Astrocyte of the hippocampus (primary cell): ENCODE measurements around the gene C16orf82.

Source experiments
- DNase-seq: peaks from one replicate; pipeline ENCODE4 v3.0.0; 2011; ENCODE audit warnings: low read depth, low spot score

C16orf82 gene

DNA sequence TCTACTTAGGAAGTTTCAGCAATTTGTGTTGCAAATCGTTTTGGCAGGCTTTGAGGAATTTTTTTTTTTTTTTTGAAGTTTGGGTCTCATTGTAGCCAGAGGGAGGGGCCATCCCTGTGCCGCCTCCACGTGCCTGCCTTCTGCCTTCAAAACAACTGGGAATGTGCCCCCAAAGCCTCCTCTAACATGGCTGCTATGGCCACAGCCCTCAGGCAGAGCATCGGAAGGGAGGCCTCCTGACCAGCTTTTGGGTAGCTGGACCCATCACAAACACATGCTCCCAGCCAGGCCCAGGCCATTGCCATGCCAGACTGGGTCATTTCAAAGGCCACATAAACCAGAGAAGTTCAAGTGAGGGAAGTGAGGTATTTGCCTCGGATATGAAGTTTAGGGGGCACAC is 21.5 kb downstream of the C16orf82 start:
- DNase-seq, result no peak

DNA sequence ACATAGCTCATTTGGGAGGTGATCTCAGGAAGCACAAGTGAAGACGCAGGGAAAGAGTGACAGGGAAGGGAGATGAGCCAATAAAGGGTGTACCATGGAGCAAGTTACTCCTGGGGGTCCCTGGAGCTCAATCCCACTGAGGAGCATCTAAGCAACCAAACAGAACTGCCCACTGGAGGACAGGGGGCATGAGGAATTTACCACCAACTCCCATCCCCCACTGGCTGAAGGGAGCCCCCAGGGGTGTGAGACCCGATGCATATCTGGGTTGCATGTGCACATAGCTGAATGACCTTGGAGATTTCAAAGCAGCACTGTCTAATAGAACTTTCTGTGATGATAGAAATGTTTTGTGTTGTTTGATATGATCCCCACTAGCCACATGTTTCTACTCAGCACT is 29.6 kb downstream of the C16orf82 start:
- no peak for DNase-seq

DNA sequence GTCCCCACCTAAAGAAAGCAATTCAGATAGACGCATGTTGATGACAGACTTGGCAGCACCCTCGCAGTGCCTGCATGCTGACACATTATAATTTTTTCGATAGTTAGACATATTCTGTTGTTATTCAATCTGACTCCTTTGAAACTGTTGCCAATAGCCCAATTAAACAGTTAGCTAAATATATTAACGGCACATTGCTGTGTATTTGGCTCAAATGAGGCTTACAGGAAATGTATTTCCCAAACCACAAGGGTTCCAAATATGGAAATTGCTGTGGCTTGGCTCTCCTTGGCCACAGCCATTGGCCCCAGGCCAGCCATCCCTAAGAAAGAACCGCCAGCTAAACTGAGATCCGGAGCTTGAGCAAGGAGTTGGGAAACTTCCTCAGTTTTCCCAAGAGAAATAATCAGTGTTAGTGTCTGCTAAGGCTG is 31.1 kb downstream of the C16orf82 start:
- DNase-seq, result peak; percentile 75

DNA sequence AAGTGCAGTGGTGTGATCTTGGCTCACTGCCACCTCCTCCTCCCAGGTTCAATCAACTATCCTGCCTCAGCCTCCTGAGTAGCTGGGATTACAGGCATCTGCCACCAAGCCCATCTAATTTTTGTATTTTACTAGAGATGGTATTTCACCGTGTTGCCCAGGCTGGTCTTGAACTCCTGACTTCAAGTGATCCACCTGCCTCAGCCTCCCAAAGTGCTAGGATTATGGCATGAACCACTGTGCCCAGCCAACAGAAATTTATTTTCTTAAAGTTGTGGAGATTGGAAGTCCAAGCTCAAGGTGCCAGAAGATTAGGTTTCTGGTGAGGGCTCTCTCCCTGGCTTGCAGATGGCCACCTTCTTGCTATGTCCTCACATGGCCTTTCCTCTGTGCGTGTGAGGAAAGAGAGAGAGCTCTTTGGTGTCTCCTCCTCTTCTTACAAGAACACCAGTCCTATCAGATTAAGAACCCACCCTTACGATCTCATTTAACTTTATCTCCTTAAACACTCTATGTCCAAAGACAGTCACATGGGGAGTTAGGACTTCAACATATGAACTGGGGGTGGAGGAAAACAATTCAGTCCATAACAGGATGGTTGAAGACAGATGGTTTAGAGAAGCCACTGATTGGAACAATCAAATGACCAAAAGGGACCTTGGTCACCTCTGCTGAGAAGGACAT is 31.8 kb downstream of the C16orf82 start:
- DNase-seq, result no peak

DNA sequence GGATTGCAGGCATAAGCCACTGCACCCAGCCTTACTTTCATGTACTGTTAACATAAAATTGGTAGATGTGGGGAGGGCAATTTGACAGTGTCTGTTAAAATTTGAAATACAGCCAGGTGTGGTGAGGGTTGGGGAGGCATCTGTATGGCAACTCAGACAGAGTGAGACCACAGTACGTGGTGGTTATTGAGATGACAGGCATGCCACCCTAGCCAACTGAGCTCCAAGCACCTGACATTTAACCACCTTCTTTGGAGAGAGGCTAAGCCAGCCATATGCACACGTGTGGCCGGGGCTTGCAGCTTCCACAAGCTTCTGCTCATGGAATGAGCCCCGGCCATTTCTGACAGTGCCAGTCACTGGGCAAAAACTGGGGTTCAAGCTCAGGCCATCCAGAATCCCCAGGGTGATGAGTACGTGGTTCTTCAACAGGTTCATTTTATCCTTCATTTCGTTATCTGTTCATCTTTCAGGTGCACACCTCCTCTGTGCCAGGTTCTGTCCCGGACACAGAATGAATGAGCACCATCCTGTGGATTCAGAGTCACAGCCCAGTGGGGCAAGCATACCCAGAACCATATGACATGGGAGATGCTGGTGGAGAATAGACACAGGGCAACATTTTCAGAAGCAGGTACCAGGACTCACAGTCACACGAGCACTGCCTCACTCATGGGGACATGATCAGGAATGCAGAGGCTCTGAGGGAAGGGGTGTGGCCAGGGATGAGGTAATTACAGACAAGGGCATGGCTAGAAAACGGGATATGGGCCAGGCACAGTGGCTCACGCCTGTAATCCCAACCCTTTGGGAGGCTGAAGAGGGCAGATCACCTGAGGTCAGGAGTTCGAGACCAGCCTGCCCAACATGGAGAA is 36.2 kb downstream of the C16orf82 start:
- DNase-seq, result no peak

DNA sequence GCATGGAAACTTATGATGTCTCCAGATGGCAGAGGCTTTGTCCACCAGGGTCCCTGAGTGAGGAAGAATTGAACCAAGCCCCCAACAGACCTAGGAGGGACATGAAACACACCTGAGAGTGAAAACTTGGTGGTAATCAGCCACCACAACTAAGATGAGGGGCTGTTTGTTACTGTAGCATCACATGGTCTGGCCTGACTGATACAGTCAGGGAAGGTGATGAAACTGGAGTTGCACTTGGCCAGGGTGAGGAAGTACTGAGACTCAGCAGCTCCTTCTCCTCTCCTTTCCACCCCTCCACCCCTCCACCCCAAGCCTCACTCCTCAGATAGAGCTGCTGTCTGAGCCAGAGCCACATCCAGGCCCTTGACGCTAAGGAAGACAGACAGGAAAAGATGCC is 37.2 kb downstream of the C16orf82 start:
- no peak for DNase-seq

GRCh38 chr16:27106305-27106704 is 39.6 kb downstream of the C16orf82 start:
- no peak for DNase-seq

DNA sequence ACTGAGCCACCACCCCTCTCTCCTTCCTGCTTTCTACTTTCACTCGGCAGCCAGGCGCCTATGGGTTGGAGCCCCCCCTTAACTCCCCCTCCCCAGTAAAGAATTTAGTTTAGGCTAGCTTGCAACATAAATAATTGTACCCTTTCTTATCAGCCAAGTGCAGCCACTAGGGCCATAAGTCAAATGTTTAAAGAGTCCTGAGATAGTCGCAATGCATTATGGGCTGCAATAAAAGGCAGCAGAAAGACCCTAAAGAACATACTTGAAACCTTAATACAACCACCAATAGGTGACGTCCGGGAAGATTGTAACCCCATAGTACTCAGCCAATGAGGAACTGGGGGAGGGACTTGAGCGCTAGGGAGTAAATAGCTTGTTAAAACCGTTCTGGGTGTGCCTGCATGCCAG is 40.5 kb downstream of the C16orf82 start:
- no peak for DNase-seq

- no peak for DNase-seq
Measured at GRCh38 chr16:27108051-27108770, 41.5 kb downstream of the C16orf82 start.

GRCh38 chr16:27108826-27109665 is 42.3 kb downstream of the C16orf82 start:
- no peak for DNase-seq

- DNase-seq, result peak; percentile 89
Measured at GRCh38 chr16:27109666-27110523, 43.2 kb downstream of the C16orf82 start.

DNA sequence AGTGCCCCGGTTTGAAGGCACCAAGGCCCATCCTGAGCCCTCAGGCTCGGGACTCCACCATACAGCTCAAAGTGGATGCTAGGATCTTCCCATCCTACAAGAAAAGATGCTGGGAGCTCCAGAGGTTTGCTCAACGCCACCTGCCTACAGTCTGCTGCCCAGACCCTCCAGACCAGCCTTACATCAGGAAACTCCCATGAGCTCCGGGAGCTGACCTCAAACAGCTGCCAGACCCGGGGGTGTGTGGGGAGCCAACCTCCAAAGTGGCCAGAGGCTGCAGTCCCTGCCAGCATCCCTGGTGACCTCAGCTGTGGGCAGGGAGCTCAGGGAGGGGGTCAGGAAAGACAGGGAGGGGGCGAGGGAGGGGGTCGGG is 43.8 kb downstream of the C16orf82 start:
- DNase-seq, result no peak

DNA sequence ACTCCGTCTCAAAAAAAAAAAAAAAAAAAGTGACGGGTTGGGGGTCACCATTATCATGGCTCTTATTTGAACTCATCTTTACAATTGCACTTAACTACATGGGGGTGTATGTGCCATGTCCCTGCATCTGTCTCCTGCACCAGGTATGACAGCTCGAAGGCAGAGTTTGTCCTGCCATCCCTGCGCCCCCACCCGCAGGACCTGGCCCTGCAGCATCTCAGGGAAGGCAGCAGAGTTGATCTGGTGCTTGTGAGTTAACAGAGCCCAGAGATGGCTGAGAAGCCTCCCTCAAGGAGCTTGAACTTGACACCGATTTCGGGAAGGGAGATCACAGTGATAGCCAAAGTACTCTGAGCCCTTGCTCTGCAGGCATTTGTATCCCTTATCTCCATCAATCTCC is 44.8 kb downstream of the C16orf82 start:
- no peak for DNase-seq

DNA sequence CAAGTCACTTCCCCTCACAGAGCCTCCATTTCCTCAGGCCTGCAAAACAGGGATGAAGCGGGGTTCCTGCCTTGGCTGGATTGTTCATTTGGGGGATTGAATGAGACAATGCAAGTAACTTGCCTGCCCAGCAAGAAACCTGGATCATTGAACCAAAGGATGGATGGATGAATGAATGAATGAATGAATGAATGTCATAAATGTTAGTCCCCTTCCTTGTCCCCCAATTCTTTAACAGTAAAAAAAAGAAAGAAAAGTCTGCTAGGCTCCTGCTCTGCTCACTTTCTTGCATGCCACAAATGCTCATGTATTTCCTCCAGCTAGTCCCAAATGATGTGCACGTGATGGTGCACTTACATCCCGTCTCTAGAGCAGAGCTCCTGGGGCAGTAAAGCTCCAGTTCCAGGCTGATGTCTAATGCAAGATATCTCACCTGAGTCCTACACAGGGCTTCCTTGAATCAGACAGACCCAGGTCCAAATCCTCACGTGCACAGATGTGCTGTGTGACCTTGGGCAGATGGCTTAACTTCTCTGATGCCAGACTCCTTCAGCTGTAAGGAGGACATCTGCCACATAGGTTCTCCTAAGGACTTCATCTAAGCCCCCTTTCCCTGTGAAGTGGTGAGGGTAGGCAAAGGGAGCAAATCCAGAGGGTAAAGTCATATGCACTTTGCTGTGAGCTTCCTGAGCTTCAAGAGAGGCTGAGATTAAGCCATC is 45.5 kb downstream of the C16orf82 start:
- DNase-seq, result no peak

DNA sequence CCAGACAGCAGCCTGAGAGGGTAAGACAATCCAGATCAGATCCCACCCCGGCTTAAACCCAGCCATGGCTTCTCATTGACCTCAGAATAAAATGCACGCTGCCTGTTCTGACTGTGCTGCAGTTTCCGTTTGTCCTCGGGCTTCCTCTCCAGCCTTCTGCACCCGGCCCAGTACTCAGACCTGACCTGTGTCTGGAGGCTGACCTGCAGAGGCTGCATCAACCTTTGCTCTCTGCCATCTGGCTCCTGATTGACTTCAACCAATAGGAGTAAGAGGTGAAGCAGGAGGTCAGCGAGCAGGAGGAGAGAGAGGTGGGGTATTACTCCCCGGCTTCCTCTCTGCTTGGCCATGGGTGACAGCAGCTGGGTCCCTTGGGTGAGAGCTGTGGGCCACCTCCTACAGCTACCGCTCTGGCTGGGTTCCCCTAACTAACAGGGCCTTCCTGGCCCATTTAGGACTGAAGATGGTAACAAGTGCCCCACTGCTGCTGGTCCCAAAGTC is 46.7 kb downstream of the C16orf82 start:
- DNase-seq, result no peak

DNA sequence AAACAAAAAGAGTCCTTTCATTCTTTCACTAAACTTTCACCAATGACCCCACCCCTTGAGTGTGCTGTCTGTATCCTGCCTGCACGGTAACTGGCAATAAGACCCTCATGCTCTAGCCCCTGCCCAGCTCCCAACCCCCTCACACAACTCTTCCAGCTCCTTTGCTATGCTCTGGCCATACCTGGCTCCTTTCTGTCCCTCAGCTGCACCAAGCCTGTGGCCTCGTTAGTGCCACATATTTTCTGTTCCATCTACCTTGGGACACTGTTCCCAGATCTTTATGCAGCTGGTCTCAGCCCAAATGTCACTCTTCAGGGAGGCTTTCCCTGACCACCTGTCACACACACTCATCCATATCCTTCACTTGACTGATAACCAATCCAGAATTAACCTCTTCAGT is 47.3 kb downstream of the C16orf82 start:
- DNase-seq, result no peak

- no peak for DNase-seq
Measured at GRCh38 chr16:27118526-27118925, 51.8 kb downstream of the C16orf82 start.
